Trophoblast cell (in vitro differentiated cells and primary cell): Measurements from ENCODE around the gene ALOX15. TPM values are rescaled to one million over a fixed set of nuclear protein-coding genes. Genes with fewer than 3 reads are reported as not detected.
"Not testable (repeated sequence)": the region's sequence is repeated elsewhere in the genome, so short reads cannot be mapped to it uniquely, and the experiment has no call there.

Experiments
- DNase-seq, 2 donors: peaks; one replicate each; pipeline ENCODE4 v3.0.0-alpha.2; 2016
- H2AFZ ChIP-seq: 2 replicates; pipeline ENCODE4 v1.6.1; 2013; ENCODE audit warnings: low read length, moderate library complexity, mild to moderate bottlenecking; ENCODE audit not compliant: insufficient read depth, poor library complexity
- H2AK5ac ChIP-seq: 2 replicates; pipeline ENCODE4 v1.6.1; 2013; ENCODE audit warnings: mild to moderate bottlenecking, low read length
- H2BK120ac ChIP-seq: 2 replicates; pipeline ENCODE4 v1.6.1; 2013; ENCODE audit warnings: low read length, mild to moderate bottlenecking, moderate library complexity; ENCODE audit not compliant: insufficient read depth, poor library complexity
- H2BK12ac ChIP-seq: 2 replicates; pipeline ENCODE4 v1.6.1; 2013; ENCODE audit warnings: mild to moderate bottlenecking, low read length, moderate library complexity
- H2BK5ac ChIP-seq: 2 replicates; pipeline ENCODE4 v1.6.1; 2013; ENCODE audit warnings: low read length, low read depth, moderate library complexity, mild to moderate bottlenecking; ENCODE audit not compliant: poor library complexity
- H3K14ac ChIP-seq: 2 replicates; pipeline ENCODE4 v1.6.1; 2013; ENCODE audit warnings: mild to moderate bottlenecking, low read length
- H3K18ac ChIP-seq: 2 replicates; pipeline ENCODE4 v1.6.1; 2013; ENCODE audit warnings: mild to moderate bottlenecking, low read length
- H3K23ac ChIP-seq: 2 replicates; pipeline ENCODE4 v1.6.1; 2013; ENCODE audit warnings: low read length
- H3K27ac ChIP-seq: 2 replicates; pipeline ENCODE4 v1.5.1; 2013; ENCODE audit warnings: low read depth, mild to moderate bottlenecking, inconsistent platforms, low read length, moderate library complexity
- H3K27me3 ChIP-seq: 2 replicates; pipeline ENCODE4 v1.6.1; 2013; ENCODE audit warnings: inconsistent platforms, mild to moderate bottlenecking, low read length, moderate library complexity; ENCODE audit not compliant: insufficient read depth
- H3K36me3 ChIP-seq, 2 experiments: 1 replicate in 1 of 2; 2 replicates in 1 of 2; pipeline ENCODE4 v1.6.1; 2013; ENCODE audit warnings: low read length in 2 of 2, mild to moderate bottlenecking in 2 of 2, moderate library complexity in 1 of 2; ENCODE audit not compliant: insufficient read depth in 2 of 2, control insufficient read depth in 1 of 2
- H3K4ac ChIP-seq: 2 replicates; pipeline ENCODE4 v1.6.1; 2013; ENCODE audit warnings: low read depth, mild to moderate bottlenecking, low read length, moderate library complexity
- H3K4me1 ChIP-seq, 2 experiments: 1 replicate in 1 of 2; 2 replicates in 1 of 2; pipeline ENCODE4 v1.6.1; 2013; ENCODE audit warnings: low read length in 2 of 2, mild to moderate bottlenecking in 2 of 2, moderate library complexity in 1 of 2; ENCODE audit not compliant: insufficient read depth in 2 of 2, control insufficient read depth in 1 of 2
- H3K4me2 ChIP-seq: 2 replicates; pipeline ENCODE4 v1.6.1; 2013; ENCODE audit warnings: inconsistent platforms, mild to moderate bottlenecking, low read length, moderate library complexity
- H3K4me3 ChIP-seq: 2 replicates; pipeline ENCODE4 v1.5.1; 2013; ENCODE audit warnings: mild to moderate bottlenecking, low read depth, low read length, inconsistent platforms
- H3K79me1 ChIP-seq: one replicate; pipeline ENCODE4 v1.6.1; 2013; ENCODE audit warnings: low read length
- H3K79me2 ChIP-seq: 2 replicates; pipeline ENCODE4 v1.6.1; 2013; ENCODE audit warnings: low read length, mild to moderate bottlenecking; ENCODE audit not compliant: control insufficient read depth, insufficient read depth, poor library complexity
- H3K9ac ChIP-seq: 2 replicates; pipeline ENCODE4 v1.6.1; 2013; ENCODE audit warnings: mild to moderate bottlenecking, low read length
- H3K9me3 ChIP-seq: 2 replicates; pipeline ENCODE4 v1.6.1; 2013; ENCODE audit warnings: low read depth, mild to moderate bottlenecking, control low read depth, inconsistent platforms, low read length; ENCODE audit not compliant: insufficient read depth
- H4K12ac ChIP-seq: 2 replicates; pipeline ENCODE4 v1.6.1; 2013; ENCODE audit warnings: low read depth, mild to moderate bottlenecking, low read length, moderate library complexity
- H4K8ac ChIP-seq: 2 replicates; pipeline ENCODE4 v1.6.1; 2013; ENCODE audit warnings: low read depth, mild to moderate bottlenecking, low read length, moderate library complexity
- H4K91ac ChIP-seq: one replicate; pipeline ENCODE4 v1.6.1; 2013; ENCODE audit warnings: low read depth, mild to moderate bottlenecking, low read length, moderate library complexity
- WGBS: extraction: QIAGEN DNeasy Blood & Tissue Kit; methylation state at CpG from one replicate; pipeline ENCODE4 v1.1.7; 2013; ENCODE audit warnings: missing lambda C conversion rate; ENCODE audit not compliant: insufficient read length, insufficient coverage; ENCODE audit errors: extremely low coverage; 5-methylcytosine and 5-hydroxymethylcytosine counted together
- polyA plus RNA-seq: library from polyadenylated mRNA; stranded (reverse); fragments of 200-250 nt; gene quantifications from 2 replicates; pipeline ENCODE4 v1.2.3, GENCODE V29; 2013

The ALOX15 gene
- 1.6 and 1.9 TPM in 2 replicates for polyA plus RNA-seq

- no peak within 1 kb of the TSS for H4K91ac ChIP-seq
- no peak within 1 kb of the TSS for H2BK120ac ChIP-seq
Observed at GRCh38 chr17:4641297-4642195, at the start of gene ALOX15. TSS of gene ALOX15 (minus strand) at chr17:4641678. CDS start at chr17:4641651, 27 bp downstream.

GRCh38 chr17:4690745-4691144 lies 49.3 kb upstream of the ALOX15 start:
- no CpG with 5 or more reads among the region's 2 CpGs for WGBS
- Histone ChIP-seq H3K27ac (no peak overlapping the region), H2BK5ac (no peak overlapping the region), H3K18ac (no peak overlapping the region), H2AK5ac (no peak overlapping the region), H3K4me3 (no peak overlapping the region), H3K9me3 (no peaks in the 10 kb centered on the region), H3K23ac (no peak overlapping the region), H2AFZ (no peak overlapping the region), H3K79me2 (no peaks in the 10 kb centered on the region), H3K9ac (no peak overlapping the region), H3K4ac (no peak overlapping the region), H3K4me1 (no peaks in the 10 kb centered on the region), H3K4me2 (no peak overlapping the region), H2BK12ac (no peak overlapping the region), H2BK120ac (no peak overlapping the region), H4K12ac (no peak overlapping the region), H4K91ac (no peak overlapping the region), H4K8ac (no peak overlapping the region), H3K79me1 (no peaks in the 10 kb centered on the region), H3K27me3 (no peaks in the 10 kb centered on the region), H3K14ac (no peak overlapping the region), H3K36me3 (peaks cover 5 to 19% of the 10 kb centered on the region in 2 experiments)
- no peak for DNase-seq

More at GRCh38 chr17:4641297-4642195, at the start of gene ALOX15:
- H3K9me3 ChIP-seq = peaks cover under 1% of the 10 kb centered on the region
- H3K14ac ChIP-seq = no peak within 1 kb of the TSS
- H3K4me2 ChIP-seq = peak within 1 kb of the TSS; percentile 33
- H2AK5ac ChIP-seq = no peak within 1 kb of the TSS
- H3K18ac ChIP-seq = no peak within 1 kb of the TSS
- H3K79me2 ChIP-seq = no peaks in the 10 kb centered on the region
- H3K4ac ChIP-seq = no peak within 1 kb of the TSS
- no CpG with 5 or more reads among the region's 58 CpGs for WGBS
- H2BK5ac ChIP-seq = no peak within 1 kb of the TSS
- peak within 1 kb of the TSS; percentile 35 for H3K23ac ChIP-seq
- H3K4me3 ChIP-seq = no peak within 1 kb of the TSS
- H4K12ac ChIP-seq = no peak within 1 kb of the TSS
- no peak within 1 kb of the TSS for H4K8ac ChIP-seq
- no peaks in the 10 kb centered on the region for H3K36me3 ChIP-seq
- peaks cover 9 to 13% of the 10 kb centered on the region in 2 experiments for H3K4me1 ChIP-seq
- H2AFZ ChIP-seq = no peak within 1 kb of the TSS
- no peak for DNase-seq
- H2BK12ac ChIP-seq = no peak within 1 kb of the TSS
- no peak within 1 kb of the TSS for H3K9ac ChIP-seq
- H3K27me3 ChIP-seq = peaks cover 25% of the 10 kb centered on the region
- no peaks in the 10 kb centered on the region for H3K79me1 ChIP-seq
- H3K27ac ChIP-seq = no peak within 1 kb of the TSS

DNA sequence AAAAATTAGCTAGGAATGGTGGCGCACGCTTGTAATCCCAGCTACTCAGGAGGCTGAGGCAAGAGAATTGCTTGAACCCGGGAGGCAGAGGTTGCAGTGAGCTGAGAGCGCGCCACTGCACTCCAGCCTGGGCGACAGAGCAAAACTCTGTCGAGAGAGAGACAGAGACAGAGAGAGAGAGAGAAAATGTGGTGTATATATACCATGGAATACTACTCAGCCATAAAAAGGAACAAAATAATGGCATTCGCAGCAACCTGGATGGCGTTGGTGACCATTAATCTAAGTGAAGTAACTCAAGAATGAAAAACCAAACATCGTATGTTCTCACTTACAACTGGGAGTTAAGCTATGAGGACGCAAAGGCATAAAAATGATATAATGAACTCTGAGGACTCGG lies 48.4 kb upstream of the ALOX15 start:
- not testable (repeated sequence) for H2BK5ac ChIP-seq, H3K4ac ChIP-seq, H3K14ac ChIP-seq, H2BK12ac ChIP-seq, H2AK5ac ChIP-seq, H3K23ac ChIP-seq, H4K91ac ChIP-seq, H2AFZ ChIP-seq, H3K4me1 ChIP-seq, H3K4me2 ChIP-seq, H3K27ac ChIP-seq, H3K18ac ChIP-seq, H3K79me1 ChIP-seq, H3K4me3 ChIP-seq, H4K12ac ChIP-seq, H2BK120ac ChIP-seq, H3K9ac ChIP-seq, H3K79me2 ChIP-seq, H4K8ac ChIP-seq, DNase-seq, H3K9me3 ChIP-seq, H3K27me3 ChIP-seq
- H3K36me3 ChIP-seq = peaks cover 10 to 20% of the 10 kb centered on the region in 2 experiments
- WGBS = no CpG with 5 or more reads among the region's 12 CpGs

- not testable (repeated sequence) for H3K27me3 ChIP-seq, H2AK5ac ChIP-seq, H4K8ac ChIP-seq, H3K9me3 ChIP-seq, H2BK5ac ChIP-seq, H3K4ac ChIP-seq, H3K14ac ChIP-seq, H4K12ac ChIP-seq, H2BK12ac ChIP-seq, H3K79me1 ChIP-seq, H3K9ac ChIP-seq, H3K4me2 ChIP-seq, H3K23ac ChIP-seq, H3K4me3 ChIP-seq, H3K18ac ChIP-seq, H4K91ac ChIP-seq, H2BK120ac ChIP-seq, H3K79me2 ChIP-seq, DNase-seq, H2AFZ ChIP-seq, H3K27ac ChIP-seq
- Histone ChIP-seq H3K36me3 (peaks cover 16 to 23% of the 10 kb centered on the region in 2 experiments), H3K4me1 (peaks cover 3 to 11% of the 10 kb centered on the region in 2 experiments)
- no CpG with 5 or more reads among the region's 5 CpGs for WGBS
Observed at GRCh38 chr17:4683739-4684138, 42.3 kb upstream of the ALOX15 start.
